Adrenal gland (tissue), 12 donors: ENCODE measurements around the gene DPY19L2. TPM values are rescaled to one million over a fixed set of nuclear protein-coding genes. Genes with fewer than 3 reads are reported as not detected.
"Not testable (repeated sequence)": the region's sequence is repeated elsewhere in the genome, so short reads cannot be mapped to it uniquely, and the experiment has no call there.

Source experiments
- DNase-seq, 7 donors: peaks; one replicate each; pipeline ENCODE4 v3.0.0-alpha.2; 2019 to 2020
- H3K27ac ChIP-seq, 5 donors: fragments of 200-600 bp; sonication (generic) in 4 of 5; 1 replicate in 3 of 5; 2 replicates in 2 of 5; pipeline versions ENCODE4 v1.5.1 to v1.8.0; 2016 to 2020; ENCODE audit warnings: mild to moderate bottlenecking in 1 of 5
- H3K27me3 ChIP-seq: fragments of 200-600 bp; 2 replicates; pipeline ENCODE4 v1.8.0; 2021
- H3K36me3 ChIP-seq, 2 donors: fragments of 200-600 bp; replicated peaks in 1 of 2; 1 replicate in 1 of 2; 2 replicates in 1 of 2; pipeline versions ENCODE4 v1.5.1 to v1.8.0; 2018 to 2022
- H3K4me1 ChIP-seq, 2 donors: fragments of 200-600 bp; replicated peaks in 1 of 2; 1 replicate in 1 of 2; 2 replicates in 1 of 2; pipeline versions ENCODE4 v1.5.1 to v1.8.0; 2018 to 2021
- H3K4me3 ChIP-seq, 4 donors: fragments of 200-600 bp; sonication (generic) in 3 of 4; one replicate each; pipeline ENCODE4 v1.5.1; 2016 to 2018
- H3K9me3 ChIP-seq, 3 donors: fragments of 200-600 bp; sonication (generic) in 1 of 3; replicated peaks in 1 of 3; 1 replicate in 2 of 3; 2 replicates in 1 of 3; pipeline versions ENCODE4 v1.5.1 to v1.8.0; 2016 to 2021
- POLR2A ChIP-seq, 2 donors: fragments of 450-650 bp; IDR thresholded peaks; one replicate each; pipeline ENCODE4 v1.6.1; 2017; ENCODE audit warnings: antibody characterized with exemption in 2 of 2, mild to moderate bottlenecking in 2 of 2, moderate library complexity in 1 of 2
- WGBS, 4 donors: extraction: QIAGEN DNeasy Blood & Tissue Kit in 2 of 4; methylation state at CpG; one replicate each; pipeline versions ENCODE4 v1.1.5 to v1.1.7; 2013 to 2017; 5-methylcytosine and 5-hydroxymethylcytosine counted together
- intact Hi-C, 2 donors: fragments of 100-400 bp; cut with DNase I; formaldehyde crosslinking; loops; one replicate each; pipeline versions ENCODE4 v1.14.1 to v1.15.0; 2022 to 2023
- polyA plus RNA-seq, 3 donors: library from polyadenylated mRNA; stranded (reverse); fragments of 200-250 nt in 2 of 3; fragments of 350-450 nt in 1 of 3; fragmentation: Illumina TruSeq in 1 of 3; extraction: RNeasy Lipid Tissue Mini Kit (QIAGEN cat#74804) in 1 of 3; gene quantifications; one replicate each; pipeline ENCODE4 v1.2.3, GENCODE V29; 2013 to 2014
- total RNA-seq, 9 donors: library from RNA; depleted of rRNA in 4 of 9; stranded (reverse); fragments of >200 nt in 4 of 9; fragments of 120-200 nt in 1 of 9; fragmentation: NEBNext Ultra II Directional in 1 of 9; extraction: Animal tissue kit (Norgen Biotek cat#: 25700) in 1 of 9; gene quantifications; one replicate each; pipeline versions ENCODE4 v1.1.0 to v1.2.4, GENCODE V29; 2013 to 2023
- TF ChIP-seq, protein P1 (sequence below), 6 experiments: fragments of 450-650 bp in 4 of 6; fragments of 200-600 bp in 2 of 6; sonication (generic) in 1 of 6; IDR thresholded peaks; 1 replicate in 5 of 6; 2 replicates in 1 of 6; pipeline versions ENCODE4 v1.5.1 to v1.8.0; 2016 to 2021; ENCODE audit warnings: antibody characterized with exemption in 6 of 6, mild to moderate bottlenecking in 2 of 6, moderate library complexity in 1 of 6
- donor health status: healthy with polysubstance abuse.
- donor health status: Bipolar disorder and iron deficiency.
- donor health status: DM: yes; HTN: yes; CAD: no.
- donor health status: DM: no; HTN: no; CAD: no.
- donor health status: DM: no; HTN: no; CAD: no.
- donor health status: DM: yes; HTN: yes; CAD: no.

DPY19L2 gene
- total and polyA plus RNA-seq, 12 donors: 3.4 to 57.0 (median 14.5) TPM

DNA sequence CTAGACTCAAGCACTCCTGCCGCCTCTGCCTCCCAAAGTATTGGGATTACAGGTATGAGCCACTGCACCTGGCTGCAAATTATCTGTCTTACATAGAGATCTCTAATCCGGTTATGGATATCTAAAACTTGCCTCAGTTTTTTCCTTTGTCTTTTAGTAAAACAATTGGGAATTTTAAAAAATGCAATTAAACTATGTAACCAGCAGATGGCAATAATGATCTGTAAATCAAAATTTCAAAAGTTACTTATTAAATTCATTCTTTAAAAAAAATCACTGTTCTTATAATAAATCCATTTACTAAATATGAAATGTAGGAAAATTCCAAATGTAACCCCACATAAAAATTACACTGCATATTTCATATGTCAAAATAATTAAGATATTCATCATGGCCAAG lies 4.3 kb upstream of the DPY19L2 start:
- not testable (repeated sequence) for H3K27ac ChIP-seq
- intact Hi-C loops: loop anchor here in 1 of 2 donors (10.0 kb wide), 1 partner anchor 132 kb away; no protein-coding TSS in a partner anchor
- TF ChIP-seq, protein P1, sequence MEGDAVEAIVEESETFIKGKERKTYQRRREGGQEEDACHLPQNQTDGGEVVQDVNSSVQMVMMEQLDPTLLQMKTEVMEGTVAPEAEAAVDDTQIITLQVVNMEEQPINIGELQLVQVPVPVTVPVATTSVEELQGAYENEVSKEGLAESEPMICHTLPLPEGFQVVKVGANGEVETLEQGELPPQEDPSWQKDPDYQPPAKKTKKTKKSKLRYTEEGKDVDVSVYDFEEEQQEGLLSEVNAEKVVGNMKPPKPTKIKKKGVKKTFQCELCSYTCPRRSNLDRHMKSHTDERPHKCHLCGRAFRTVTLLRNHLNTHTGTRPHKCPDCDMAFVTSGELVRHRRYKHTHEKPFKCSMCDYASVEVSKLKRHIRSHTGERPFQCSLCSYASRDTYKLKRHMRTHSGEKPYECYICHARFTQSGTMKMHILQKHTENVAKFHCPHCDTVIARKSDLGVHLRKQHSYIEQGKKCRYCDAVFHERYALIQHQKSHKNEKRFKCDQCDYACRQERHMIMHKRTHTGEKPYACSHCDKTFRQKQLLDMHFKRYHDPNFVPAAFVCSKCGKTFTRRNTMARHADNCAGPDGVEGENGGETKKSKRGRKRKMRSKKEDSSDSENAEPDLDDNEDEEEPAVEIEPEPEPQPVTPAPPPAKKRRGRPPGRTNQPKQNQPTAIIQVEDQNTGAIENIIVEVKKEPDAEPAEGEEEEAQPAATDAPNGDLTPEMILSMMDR (IDR thresholded peaks at IDR 0.05): peak in 4 of 6 experiments; percentile 4 to 51 (median 46)

DNA sequence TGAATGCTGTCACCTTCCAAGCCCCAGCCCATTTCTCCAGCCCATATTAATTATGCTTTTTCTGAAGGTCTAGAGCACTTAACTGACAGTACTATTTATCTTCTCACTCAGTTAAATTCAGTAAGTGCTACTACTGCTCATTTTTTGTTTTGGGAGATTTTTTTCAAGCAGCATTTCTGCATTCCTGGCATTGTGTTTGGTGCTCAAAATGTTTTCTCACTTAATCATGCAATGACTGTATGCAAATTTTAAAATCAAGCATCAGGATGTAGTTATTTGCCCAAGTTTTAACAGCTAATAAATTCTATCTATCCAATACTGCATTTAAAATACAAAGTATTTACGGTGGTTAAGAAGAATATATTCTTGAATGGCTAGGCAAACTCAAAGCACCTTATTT lies 1.6 kb upstream of the DPY19L2 start:
- not testable (repeated sequence) for DNase-seq, H3K27me3 ChIP-seq, H3K36me3 ChIP-seq, H3K4me3 ChIP-seq, H3K9me3 ChIP-seq, H3K4me1 ChIP-seq, H3K27ac ChIP-seq
- 84 to 96% (median 94%) methylated on average over 1 of the region's 1 CpG for WGBS, 4 donors
- intact Hi-C loops: loop anchor here in 1 of 2 donors (10.0 kb wide), 1 partner anchor 135 kb away; no protein-coding TSS in a partner anchor

More for the DNA sequence above, 4.3 kb upstream of the DPY19L2 start:
- not testable (repeated sequence) for H3K27me3 ChIP-seq, H3K4me3 ChIP-seq, DNase-seq, H3K4me1 ChIP-seq, H3K9me3 ChIP-seq, H3K36me3 ChIP-seq
- WGBS, 4 donors: 5 to 16% (median 12%) methylated on average over 2 of the region's 2 CpGs

DNA sequence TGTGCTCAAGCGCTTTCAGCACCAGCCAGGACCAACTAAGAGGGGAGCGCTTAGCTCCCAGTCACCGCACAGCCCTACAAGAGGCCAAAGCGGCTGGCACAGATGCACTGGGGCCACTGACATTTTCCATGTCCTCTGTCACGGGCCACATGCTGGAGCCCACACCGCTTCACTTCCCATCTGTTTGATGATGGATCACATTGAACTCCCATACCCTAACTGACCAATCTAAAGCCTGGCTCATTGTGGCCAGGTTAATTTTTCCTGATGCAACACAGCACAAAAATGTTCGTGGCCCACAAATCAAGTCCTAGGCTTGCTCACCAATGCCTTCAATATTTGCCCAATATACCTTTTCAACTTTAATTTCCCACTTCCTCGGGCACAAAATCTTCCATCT lies 1.1 kb upstream of the DPY19L2 start:
- H3K36me3 ChIP-seq, H3K4me1 ChIP-seq, intact Hi-C loops, H3K9me3 ChIP-seq, H3K27me3 ChIP-seq: not testable (repeated sequence)
- peak overlapping the region in 1 of 4 donors; percentile 87 for H3K4me3 ChIP-seq
- H3K27ac ChIP-seq: peak overlapping the region in 4 of 5 donors; percentile 50 to 92 (median 74)
- DNase-seq: peak in 1 of 7 donors; percentile 7
- WGBS, 4 donors: 25 to 42% (median 40%) methylated on average over 1 to 5 of the region's 8 CpGs

DNA sequence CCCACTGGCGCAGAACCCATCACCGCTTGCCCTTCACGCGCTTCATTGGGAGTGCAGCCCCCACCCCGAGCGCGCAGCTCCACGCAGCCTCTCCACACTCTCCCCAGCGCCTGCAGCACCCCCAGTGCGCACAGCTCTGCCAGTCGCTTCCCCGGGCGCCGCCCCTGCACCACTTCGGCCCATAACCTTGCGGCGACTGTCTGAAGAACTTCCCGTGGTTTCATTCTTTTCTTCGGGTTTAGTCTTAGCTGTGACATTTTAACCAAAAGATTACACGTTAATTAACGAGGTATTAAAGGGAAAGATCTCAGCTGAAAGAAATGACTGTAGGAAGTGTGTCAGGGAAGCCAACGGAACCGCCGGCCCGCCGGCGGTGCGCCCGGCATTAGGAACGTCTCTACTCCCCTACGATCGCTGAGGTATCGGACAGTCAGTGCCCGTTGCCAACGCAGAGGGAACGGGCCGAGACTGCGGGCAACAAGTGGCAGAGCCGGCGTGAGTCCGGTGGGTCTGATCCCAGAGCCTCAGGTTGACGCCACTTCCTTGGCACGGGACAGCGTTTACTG lies 590 bp upstream of the DPY19L2 start:
- WGBS, 4 donors: 0 to 1% (median 0%) methylated on average over 25 to 44 of the region's 44 CpGs
- peak; percentile 11 to 31 for TF ChIP-seq POLR2A (IDR thresholded peaks at IDR 0.05)
- H3K4me1 ChIP-seq, H3K9me3 ChIP-seq, intact Hi-C loops, H3K36me3 ChIP-seq, H3K27me3 ChIP-seq: not testable (repeated sequence)
- H3K4me3 ChIP-seq: peak overlapping the region; percentile 25 to 87 (median 42)
- DNase-seq: peak; percentile 45 to 75 (median 53)
- H3K27ac ChIP-seq: peak overlapping the region in 4 of 5 donors; percentile 50 to 92 (median 74)

DNA sequence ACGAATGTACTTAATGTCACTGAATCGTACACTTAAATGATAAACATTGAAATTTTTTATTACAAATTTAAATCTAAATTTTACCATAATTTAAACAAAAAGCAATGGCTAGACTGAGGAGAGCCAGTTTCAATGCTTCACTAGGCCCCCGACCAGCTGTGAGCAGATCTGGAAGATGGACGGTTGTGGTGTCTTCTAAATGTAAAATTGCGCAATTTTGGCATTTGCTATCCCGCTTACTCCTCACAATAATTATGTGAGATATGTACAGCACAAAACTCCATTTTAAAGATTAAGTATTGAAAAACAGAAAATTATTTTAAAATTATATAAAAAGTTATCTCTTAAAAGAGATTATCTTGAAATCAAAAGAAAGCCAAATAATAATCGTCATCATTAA lies 5.3 kb downstream of the DPY19L2 start:
- H3K4me1 ChIP-seq, DNase-seq, H3K4me3 ChIP-seq, intact Hi-C loops, H3K36me3 ChIP-seq, H3K27ac ChIP-seq, H3K27me3 ChIP-seq, H3K9me3 ChIP-seq: not testable (repeated sequence)
- 83 to 94% (median 90%) methylated on average over 7 of the region's 7 CpGs for WGBS, 4 donors

DNA sequence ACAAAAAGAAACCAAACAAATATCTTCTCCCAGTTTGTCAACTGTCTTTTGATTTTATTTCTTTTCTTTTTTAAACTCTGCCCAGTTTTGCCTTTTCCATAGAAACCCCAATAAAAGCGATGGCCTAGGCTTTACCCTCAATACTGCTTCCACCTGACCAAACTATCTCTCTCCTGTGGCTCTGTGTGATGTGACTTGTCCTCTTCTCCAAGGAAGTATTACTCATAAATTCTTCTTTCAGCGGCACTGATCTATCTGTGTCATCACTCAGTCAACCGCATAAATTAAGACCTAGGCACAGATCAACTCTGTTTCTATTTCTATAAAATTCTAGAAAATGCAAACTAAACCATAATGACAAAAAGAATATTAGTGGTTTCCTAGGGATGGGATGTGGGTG lies 9.8 kb downstream of the DPY19L2 start:
- H3K27me3 ChIP-seq, H3K36me3 ChIP-seq, DNase-seq, intact Hi-C loops, H3K9me3 ChIP-seq, H3K4me3 ChIP-seq, H3K4me1 ChIP-seq, H3K27ac ChIP-seq: not testable (repeated sequence)
- 89 to 95% (median 92%) methylated on average over 3 of the region's 3 CpGs for WGBS, 4 donors

DNA sequence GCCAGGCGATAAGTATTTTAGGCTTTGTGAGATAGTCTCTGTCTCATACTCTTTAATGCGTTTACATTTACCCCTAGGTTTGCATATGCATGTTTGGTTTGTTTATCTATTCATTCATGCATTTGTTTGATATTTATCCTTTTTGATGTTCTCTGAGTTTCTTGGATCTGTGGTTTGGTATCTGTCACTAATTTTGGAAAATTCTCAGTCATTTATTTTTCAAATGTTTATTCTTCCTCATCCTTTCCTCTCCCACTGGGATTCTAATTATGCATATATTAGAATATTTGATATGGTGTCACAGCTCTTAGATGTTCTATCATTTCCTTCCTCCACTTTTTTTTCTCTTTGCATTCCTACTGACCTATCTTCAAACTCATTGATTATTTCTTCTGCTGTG lies 11.9 kb downstream of the DPY19L2 start:
- H3K27me3 ChIP-seq, H3K4me1 ChIP-seq, H3K9me3 ChIP-seq, H3K27ac ChIP-seq, H3K36me3 ChIP-seq, intact Hi-C loops, H3K4me3 ChIP-seq, DNase-seq: not testable (repeated sequence)
- WGBS, 4 donors: 88 to 92% (median 90%) methylated on average over 2 of the region's 2 CpGs

DNA sequence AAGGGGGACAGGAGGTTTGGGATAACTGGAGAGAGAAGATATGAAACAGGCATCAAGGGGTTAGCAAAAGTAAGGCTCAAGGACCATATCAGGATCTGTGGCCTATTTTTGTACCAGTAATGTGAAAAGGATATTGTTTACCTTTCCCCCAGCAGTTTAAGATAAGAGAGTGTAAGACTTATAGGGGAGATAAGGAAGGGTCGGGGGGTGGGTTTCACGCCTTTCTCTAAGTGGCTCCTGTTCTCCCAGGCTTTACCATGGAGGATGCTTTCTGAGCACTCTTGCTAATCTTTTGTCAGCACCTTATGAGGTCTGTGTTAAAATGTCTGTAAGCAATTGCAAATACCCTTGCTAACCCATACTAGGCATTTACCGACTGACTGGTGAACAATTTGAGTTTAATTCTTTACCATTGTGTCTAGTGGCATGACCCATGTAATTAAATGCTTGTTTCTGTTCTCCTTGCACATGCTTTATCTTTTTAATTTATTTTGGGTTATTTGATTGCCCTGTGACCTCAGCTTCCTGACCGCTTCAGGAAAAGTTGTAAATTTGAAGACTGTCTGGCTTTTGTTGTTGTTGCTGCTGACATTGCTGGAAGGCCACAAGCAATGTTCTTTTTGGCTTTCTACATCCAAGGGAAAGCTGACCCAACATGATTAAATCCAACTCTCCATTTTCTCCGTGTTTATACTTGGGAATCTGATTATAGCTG lies 12.6 kb downstream of the DPY19L2 start:
- intact Hi-C loops, DNase-seq: not testable (repeated sequence)
- WGBS, 4 donors: 50 to 63% (median 58%) methylated on average over 5 of the region's 5 CpGs

DNA sequence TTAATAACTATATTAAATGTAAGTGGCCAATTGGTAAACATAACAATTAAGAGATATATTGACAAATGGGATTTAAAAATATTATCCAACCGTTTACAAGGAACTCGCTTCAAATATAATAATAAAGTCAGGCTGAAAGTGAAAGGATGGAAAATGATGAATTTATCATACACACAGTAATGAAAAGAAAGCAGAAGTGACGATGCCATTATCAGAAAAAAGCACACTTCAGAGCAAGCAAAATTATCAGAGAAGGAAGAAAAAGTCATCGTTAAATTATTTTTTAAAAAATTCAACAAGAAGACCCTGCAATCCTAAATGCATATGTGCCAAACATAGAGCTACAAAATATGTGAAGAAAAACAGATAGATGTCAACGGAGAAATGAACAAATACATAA lies 13.8 kb downstream of the DPY19L2 start:
- H3K36me3 ChIP-seq, intact Hi-C loops, H3K27ac ChIP-seq, H3K27me3 ChIP-seq, H3K9me3 ChIP-seq, H3K4me3 ChIP-seq, DNase-seq, H3K4me1 ChIP-seq: not testable (repeated sequence)
- WGBS, 4 donors: 72 to 83% (median 77%) methylated on average over 5 of the region's 5 CpGs

More for the DNA sequence above, 12.6 kb downstream of the DPY19L2 start:
- not testable (repeated sequence) for H3K27me3 ChIP-seq, H3K27ac ChIP-seq, H3K9me3 ChIP-seq, H3K36me3 ChIP-seq, H3K4me1 ChIP-seq, H3K4me3 ChIP-seq

DNA sequence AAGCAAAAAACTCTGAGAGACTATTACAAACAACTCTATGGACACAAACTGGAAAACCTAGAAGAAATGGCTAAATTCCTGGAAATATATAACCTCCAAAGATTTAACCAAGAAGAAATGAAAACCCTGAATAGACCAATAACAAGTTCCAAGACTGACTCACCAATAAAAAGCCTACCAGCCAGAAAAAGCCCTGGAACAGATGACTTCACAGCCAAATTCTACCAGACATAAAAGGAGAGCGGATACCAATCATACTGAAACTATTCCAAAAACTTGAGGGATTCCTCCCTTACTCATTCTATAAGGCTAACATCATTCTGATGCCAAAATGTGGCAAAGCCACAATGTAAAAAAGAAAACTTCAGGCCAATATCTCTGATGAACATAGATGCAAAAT lies 18.8 kb downstream of the DPY19L2 start:
- H3K36me3 ChIP-seq, H3K27ac ChIP-seq, H3K9me3 ChIP-seq, H3K4me1 ChIP-seq, DNase-seq, intact Hi-C loops, H3K27me3 ChIP-seq, H3K4me3 ChIP-seq: not testable (repeated sequence)
- WGBS, 4 donors: 84 to 100% (median 94%) methylated on average over 1 of the region's 1 CpG
